ENCODE results near the gene BRPF3. TPM values are rescaled to one million over a fixed set of nuclear protein-coding genes. Genes with fewer than 3 reads are reported as not detected.

The BRPF3 gene
- total and polyA plus RNA-seq, 10 donors = 2.4 to 42.7 (median 31.6) TPM

GRCh38 chr6:36273067-36273466 lies 76.5 kb downstream of the BRPF3 start:
- Histone ChIP-seq H3K9me3 (no peaks in the 10 kb centered on the region), H3K36me3 (no peaks in the 10 kb centered on the region), H3K27ac (no peak overlapping the region), H3K27me3 (replicated peaks in 1 of 7) (peaks cover 0 to 22% (median 0%) of the 10 kb centered on the region in 7 donors), H3K4me3 (no peak overlapping the region), H3K4me1 (no peaks in the 10 kb centered on the region)
- no peak for DNase-seq
- intact Hi-C loops (cut with DNase I; ENCODE audit: low total_unique reads) = no loop called here
- TF ChIP-seq POLR2AphosphoS5 (IDR thresholded peaks at IDR 0.05) = no peak
- TF ChIP-seq CTCF (IDR thresholded peaks at IDR 0.05 in 8 of 11, conservative IDR thresholded peaks at IDR 0.05 in 3 of 11) = no peak
- no peak for TF ChIP-seq POLR2A (IDR thresholded peaks at IDR 0.05)
- 90 to 98% (median 97%) methylated on average over 5 of the region's 5 CpGs for WGBS, 5 donors

- H3K36me3 ChIP-seq = no peaks in the 10 kb centered on the region
- H3K27ac ChIP-seq = no peak overlapping the region
- TF ChIP-seq POLR2A (IDR thresholded peaks at IDR 0.05) = no peak
- no peak for TF ChIP-seq POLR2AphosphoS5 (IDR thresholded peaks at IDR 0.05)
- no peak for TF ChIP-seq CTCF (IDR thresholded peaks at IDR 0.05 in 8 of 11, conservative IDR thresholded peaks at IDR 0.05 in 3 of 11)
- H3K4me1 ChIP-seq = no peaks in the 10 kb centered on the region
- no peak for DNase-seq
- peaks cover 0 to 22% (median 0%) of the 10 kb centered on the region in 7 donors for H3K27me3 ChIP-seq (replicated peaks in 1 of 7)
- intact Hi-C loops (cut with DNase I; ENCODE audit: low total_unique reads) = no loop called here
- no peak overlapping the region for H3K4me3 ChIP-seq
- no peaks in the 10 kb centered on the region for H3K9me3 ChIP-seq
- WGBS, 5 donors = 81 to 87% (median 86%) methylated on average over 15 of the region's 15 CpGs
Observed at GRCh38 chr6:36273802-36274514, 77.4 kb downstream of the BRPF3 start.

GRCh38 chr6:36276581-36277536 lies 80.3 kb downstream of the BRPF3 start:
- 70 to 76% (median 73%) methylated on average over 13 of the region's 13 CpGs for WGBS, 5 donors
- Histone ChIP-seq H3K4me3 (no peak overlapping the region), H3K36me3 (no peaks in the 10 kb centered on the region), H3K9me3 (no peaks in the 10 kb centered on the region), H3K27ac (no peak overlapping the region), H3K27me3 (replicated peaks in 1 of 7) (peaks cover 0 to under 1% (median 0%) of the 10 kb centered on the region in 7 donors), H3K4me1 (peaks cover 0 to 10% (median 2%) of the 10 kb centered on the region in 6 donors)
- intact Hi-C loops (cut with DNase I; ENCODE audit: low total_unique reads) = no loop called here
- DNase-seq = no peak
- TF ChIP-seq CTCF (IDR thresholded peaks at IDR 0.05 in 8 of 11, conservative IDR thresholded peaks at IDR 0.05 in 3 of 11) (no peak), POLR2A (IDR thresholded peaks at IDR 0.05) (no peak), POLR2AphosphoS5 (IDR thresholded peaks at IDR 0.05) (no peak)
